IMR-90 (cell line): ENCODE results near the gene C16orf82.

ENCODE experiments used
- CEBPB ChIP-seq: IDR thresholded peaks from 2 replicates; pipeline ENCODE4 v1.6.1; 2012; ENCODE audit warnings: low read depth, low read length, improper control_type of control experiment
- FOS ChIP-seq: fragments of 150-350 bp; IDR thresholded peaks from 2 replicates; pipeline ENCODE4 v1.6.1; 2016; ENCODE audit warnings: low read depth, low read length
- MAZ ChIP-seq: IDR thresholded peaks from 2 replicates; pipeline ENCODE4 v1.6.1; 2012; ENCODE audit warnings: low read depth, mild to moderate bottlenecking, low read length, improper control_type of control experiment, moderate library complexity, borderline replicate concordance
- NFE2L2 ChIP-seq: fragments of 150-350 bp; IDR thresholded peaks from 2 replicates; pipeline ENCODE4 v1.6.1; 2016; ENCODE audit warnings: low read depth, mild to moderate bottlenecking, low read length
- POLR2A ChIP-seq: IDR thresholded peaks from 2 replicates; pipeline ENCODE4 v1.6.1; 2012; ENCODE audit warnings: mild to moderate bottlenecking, low read depth, low read length
- RAD21 ChIP-seq: IDR thresholded peaks from 2 replicates; pipeline ENCODE4 v1.6.1; 2012; ENCODE audit warnings: low read length, improper control_type of control experiment
- RCOR1 ChIP-seq: IDR thresholded peaks from 2 replicates; pipeline ENCODE4 v1.6.1; 2012; ENCODE audit warnings: mild to moderate bottlenecking, low read length, improper control_type of control experiment; ENCODE audit not compliant: insufficient replicate concordance
- SMC3 ChIP-seq: fragments of 150-350 bp; IDR thresholded peaks from 2 replicates; pipeline ENCODE4 v1.6.1; 2016; ENCODE audit warnings: low read depth, mild to moderate bottlenecking, antibody characterized with exemption, low read length, moderate library complexity
- TF ChIP-seq, protein P1 (sequence below): conservative IDR thresholded peaks from 2 replicates; pipeline ENCODE4 v1.5.1; 2012; ENCODE audit warnings: mild to moderate bottlenecking, low read depth, low read length, improper control_type of control experiment

DNA sequence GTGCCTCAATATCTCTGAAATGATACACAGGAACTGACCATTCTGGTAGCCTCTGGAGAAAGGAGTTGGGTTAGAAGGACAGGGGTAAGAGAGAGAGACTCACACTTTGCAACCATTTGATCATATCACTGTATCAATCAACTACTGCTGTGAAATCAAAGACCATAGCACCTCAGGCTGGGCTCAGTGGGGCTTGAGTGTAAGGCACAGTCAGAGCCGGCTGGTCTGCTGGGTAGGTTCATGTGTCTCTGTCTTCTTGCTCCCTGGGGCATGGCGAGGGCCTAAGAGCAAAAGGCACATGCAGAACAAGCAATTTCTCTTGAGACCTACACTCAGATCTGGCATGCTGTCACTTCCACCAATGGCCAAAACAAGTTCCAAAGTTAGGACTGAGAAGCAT lies 46.7 kb upstream of the C16orf82 start:
- TF ChIP-seq, protein P1, sequence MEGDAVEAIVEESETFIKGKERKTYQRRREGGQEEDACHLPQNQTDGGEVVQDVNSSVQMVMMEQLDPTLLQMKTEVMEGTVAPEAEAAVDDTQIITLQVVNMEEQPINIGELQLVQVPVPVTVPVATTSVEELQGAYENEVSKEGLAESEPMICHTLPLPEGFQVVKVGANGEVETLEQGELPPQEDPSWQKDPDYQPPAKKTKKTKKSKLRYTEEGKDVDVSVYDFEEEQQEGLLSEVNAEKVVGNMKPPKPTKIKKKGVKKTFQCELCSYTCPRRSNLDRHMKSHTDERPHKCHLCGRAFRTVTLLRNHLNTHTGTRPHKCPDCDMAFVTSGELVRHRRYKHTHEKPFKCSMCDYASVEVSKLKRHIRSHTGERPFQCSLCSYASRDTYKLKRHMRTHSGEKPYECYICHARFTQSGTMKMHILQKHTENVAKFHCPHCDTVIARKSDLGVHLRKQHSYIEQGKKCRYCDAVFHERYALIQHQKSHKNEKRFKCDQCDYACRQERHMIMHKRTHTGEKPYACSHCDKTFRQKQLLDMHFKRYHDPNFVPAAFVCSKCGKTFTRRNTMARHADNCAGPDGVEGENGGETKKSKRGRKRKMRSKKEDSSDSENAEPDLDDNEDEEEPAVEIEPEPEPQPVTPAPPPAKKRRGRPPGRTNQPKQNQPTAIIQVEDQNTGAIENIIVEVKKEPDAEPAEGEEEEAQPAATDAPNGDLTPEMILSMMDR = no peak
- TF ChIP-seq CEBPB (no peak), SMC3 (no peak), RAD21 (no peak), NFE2L2 (no peak), FOS (no peak), POLR2A (no peak), RCOR1 (no peak), MAZ (no peak)
